BLaER1 treated with 17β-estradiol and CSF1 and Interleukin-3, amounts not matched to agents 10 nM and 100 nM (cell line): ENCODE data around the gene SERPINE2.

ENCODE experiments used
- H3K27ac ChIP-seq, 11 experiments: shearing (Covaris generic); formaldehyde crosslinking; 2 replicates each; pipeline ENCODE4 v1.8.1; 2022
- H3K27me3 ChIP-seq, 11 experiments: shearing (Covaris generic); formaldehyde crosslinking; 2 replicates each; pipeline ENCODE4 v1.8.1; 2022
- H3K36me3 ChIP-seq, 11 experiments: shearing (Covaris generic); formaldehyde crosslinking; 2 replicates each; pipeline ENCODE4 v1.8.1; 2022
- H3K4me1 ChIP-seq, 10 experiments: shearing (Covaris generic); formaldehyde crosslinking; 2 replicates each; pipeline ENCODE4 v1.8.1; 2022
- H3K4me2 ChIP-seq, 11 experiments: shearing (Covaris generic); formaldehyde crosslinking; 2 replicates each; pipeline ENCODE4 v1.8.1; 2022
- H3K4me3 ChIP-seq, 10 experiments: shearing (Covaris generic); formaldehyde crosslinking; 2 replicates each; pipeline ENCODE4 v1.8.1; 2022
- H3K9ac ChIP-seq, 11 experiments: shearing (Covaris generic); formaldehyde crosslinking; 2 replicates each; pipeline ENCODE4 v1.8.1; 2022
- H3K9me3 ChIP-seq, 11 experiments: shearing (Covaris generic); formaldehyde crosslinking; replicated peaks in 1 of 11; 2 replicates each; pipeline ENCODE4 v1.8.1; 2022
- H4K20me1 ChIP-seq, 11 experiments: shearing (Covaris generic); formaldehyde crosslinking; 2 replicates each; pipeline ENCODE4 v1.8.1; 2022
- Cebpa-rat ChIP-seq, 11 experiments: shearing (Covaris generic); IDR thresholded peaks; 2 replicates each; pipeline ENCODE4 v1.8.1; 2022

SERPINE2 gene

DNA sequence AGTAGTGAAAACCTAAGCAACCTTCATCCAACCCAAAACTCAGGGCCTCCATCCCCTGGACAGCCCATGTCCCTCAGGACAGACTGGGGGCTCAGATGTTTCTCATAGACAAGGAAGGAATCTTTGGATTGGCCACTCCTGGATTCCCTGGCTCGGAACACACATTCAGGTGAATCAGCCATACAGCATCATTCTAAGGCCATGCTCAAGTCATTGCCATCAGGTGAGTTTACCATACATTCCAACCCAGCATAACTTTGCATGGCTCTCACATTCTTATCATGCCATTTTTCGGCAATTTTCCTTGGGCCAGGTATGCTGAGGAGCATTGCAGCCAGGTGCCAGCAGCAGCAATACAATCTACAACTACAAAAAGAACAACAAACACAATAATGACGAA is 34.6 kb upstream of the SERPINE2 start:
- Histone ChIP-seq H3K36me3 (no peaks in the 10 kb centered on the region), H3K9ac (no peak overlapping the region), H3K9me3 (no peaks in the 10 kb centered on the region), H3K27ac (no peak overlapping the region), H3K27me3 (no peaks in the 10 kb centered on the region), H4K20me1 (no peaks in the 10 kb centered on the region), H3K4me2 (no peak overlapping the region), H3K4me1 (no peaks in the 10 kb centered on the region), H3K4me3 (no peak overlapping the region)
- TF ChIP-seq Cebpa-rat (IDR thresholded peaks at IDR 0.05) = no peak

DNA sequence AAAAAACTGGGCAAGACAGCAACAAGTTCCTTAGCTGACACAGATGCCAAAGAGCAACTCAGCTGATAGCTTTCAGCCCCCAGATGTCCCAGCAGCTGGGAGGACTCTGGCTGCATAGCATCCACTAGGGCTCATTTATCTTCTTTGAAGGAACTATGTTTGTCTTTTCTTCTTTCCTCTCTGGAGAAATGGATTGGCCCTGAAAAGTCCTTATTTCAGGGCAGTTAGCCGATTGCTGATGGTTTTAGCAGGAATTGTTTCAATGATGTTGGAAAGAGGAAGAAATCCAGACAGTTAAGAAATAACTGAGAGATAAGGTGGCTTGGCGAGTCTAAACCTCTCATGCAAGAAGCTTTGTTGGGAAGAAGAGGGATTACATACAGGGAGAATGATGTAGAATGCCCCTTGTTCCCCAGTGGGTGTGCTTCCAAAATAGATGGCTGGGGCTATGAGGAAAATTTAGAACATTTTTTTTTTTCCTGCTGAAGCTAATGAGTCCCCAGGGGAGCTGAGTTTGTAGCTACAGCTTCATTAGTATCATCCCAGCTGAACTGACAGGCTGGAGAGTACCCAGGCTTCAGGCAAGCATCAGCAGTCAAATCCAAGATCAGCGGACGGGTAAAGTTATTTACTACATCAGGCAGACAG is 33.6 kb upstream of the SERPINE2 start:
- Histone ChIP-seq H3K9ac (no peak overlapping the region), H3K27me3 (no peaks in the 10 kb centered on the region), H3K4me2 (no peak overlapping the region), H3K36me3 (no peaks in the 10 kb centered on the region), H3K9me3 (no peaks in the 10 kb centered on the region), H3K4me1 (no peaks in the 10 kb centered on the region), H4K20me1 (no peaks in the 10 kb centered on the region), H3K27ac (no peak overlapping the region), H3K4me3 (no peak overlapping the region)
- no peak for TF ChIP-seq Cebpa-rat (IDR thresholded peaks at IDR 0.05)

DNA sequence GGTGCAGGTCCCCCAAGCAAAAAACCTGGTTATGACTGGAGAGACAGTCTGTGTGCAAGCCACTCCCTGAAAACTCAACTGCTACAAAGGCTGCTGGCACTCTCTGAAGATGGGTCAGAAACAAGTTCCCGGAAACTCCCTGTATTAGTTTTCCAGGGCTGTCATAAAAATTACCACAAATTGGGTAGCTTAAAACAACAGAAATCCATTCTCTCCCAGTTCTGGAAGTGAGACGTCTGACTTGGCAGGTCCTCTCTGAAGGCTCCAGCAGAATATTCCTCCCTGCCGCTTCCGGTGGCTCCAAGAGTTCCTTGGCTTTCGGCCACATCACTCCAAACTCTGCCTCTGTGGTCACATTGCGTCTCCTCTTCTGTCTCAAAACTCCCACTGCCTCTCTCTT is 30.1 kb upstream of the SERPINE2 start:
- Histone ChIP-seq H3K36me3 (no peaks in the 10 kb centered on the region), H3K4me2 (no peak overlapping the region), H3K27ac (no peak overlapping the region), H4K20me1 (no peaks in the 10 kb centered on the region), H3K9me3 (no peaks in the 10 kb centered on the region), H3K27me3 (no peaks in the 10 kb centered on the region), H3K9ac (no peak overlapping the region), H3K4me1 (no peaks in the 10 kb centered on the region), H3K4me3 (no peak overlapping the region)
- no peak for TF ChIP-seq Cebpa-rat (IDR thresholded peaks at IDR 0.05)

DNA sequence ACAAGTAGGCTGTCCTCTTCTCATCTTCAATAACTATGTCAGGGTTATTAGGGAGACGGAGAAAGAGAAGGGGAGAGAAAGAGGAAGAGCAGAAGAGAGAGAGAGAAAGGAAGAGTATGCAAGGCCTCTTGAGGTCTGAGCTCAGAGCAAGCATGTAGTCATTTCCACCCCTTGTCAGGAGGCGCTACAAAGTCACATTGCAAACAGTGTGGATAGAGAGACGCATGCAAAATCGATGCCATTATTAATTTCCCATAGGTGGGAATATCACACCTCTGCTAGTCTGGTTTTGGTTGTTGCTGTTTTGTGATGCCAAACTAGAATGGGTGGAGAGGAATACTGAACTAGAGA is 24.2 kb upstream of the SERPINE2 start:
- Histone ChIP-seq H4K20me1 (no peaks in the 10 kb centered on the region), H3K4me2 (no peak overlapping the region), H3K9ac (no peak overlapping the region), H3K4me3 (no peak overlapping the region), H3K36me3 (no peaks in the 10 kb centered on the region), H3K27me3 (no peaks in the 10 kb centered on the region), H3K4me1 (peaks cover 0 to 11% (median 0%) of the 10 kb centered on the region in 10 experiments; a peak in 2 of 20 replicates), H3K27ac (no peak overlapping the region), H3K9me3 (no peaks in the 10 kb centered on the region)
- TF ChIP-seq Cebpa-rat (IDR thresholded peaks at IDR 0.05) = no peak

DNA sequence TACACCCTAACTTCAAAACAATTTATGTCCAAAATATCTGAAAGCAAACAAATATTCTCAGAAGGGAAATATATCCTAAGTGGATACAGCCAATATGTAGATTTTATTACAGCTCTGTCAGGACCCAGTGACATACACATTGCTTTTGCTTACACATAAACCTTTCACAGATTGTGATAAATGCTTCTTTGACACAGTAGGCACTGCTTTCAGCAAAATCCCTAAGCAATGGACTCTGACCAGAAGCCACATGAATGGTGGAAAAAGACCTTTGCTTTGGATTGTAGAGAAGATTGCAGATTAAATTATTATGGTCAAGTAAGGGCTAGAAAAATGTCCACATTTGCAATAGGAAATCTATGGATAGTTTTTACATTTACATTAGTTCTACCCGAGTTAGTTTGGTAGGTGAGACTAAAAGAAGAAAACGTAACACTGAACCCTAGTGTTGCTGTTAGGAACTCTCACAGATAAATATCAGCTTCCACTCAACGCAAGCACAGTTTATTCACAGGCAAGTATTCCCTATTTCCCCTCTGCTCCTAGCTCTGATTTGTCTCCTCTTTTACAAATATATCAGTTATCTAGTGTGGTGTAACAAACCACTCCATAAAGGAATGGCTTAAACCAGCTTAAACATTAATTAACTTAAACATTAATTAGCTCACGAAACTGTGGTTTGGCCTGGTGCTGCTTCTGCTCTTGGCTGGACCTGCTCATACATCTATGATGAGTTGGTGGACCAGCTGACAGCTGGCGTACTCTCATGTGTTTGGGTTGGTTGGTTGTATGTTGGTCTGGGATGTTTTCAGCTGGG is 23.6 kb upstream of the SERPINE2 start:
- no peaks in the 10 kb centered on the region for H3K36me3 ChIP-seq
- no peak overlapping the region for H3K4me3 ChIP-seq
- no peak overlapping the region for H3K4me2 ChIP-seq
- H3K27me3 ChIP-seq = no peaks in the 10 kb centered on the region
- no peaks in the 10 kb centered on the region for H4K20me1 ChIP-seq
- TF ChIP-seq Cebpa-rat (IDR thresholded peaks at IDR 0.05) = no peak
- peaks cover 0 to 11% (median 0%) of the 10 kb centered on the region in 10 experiments; a peak in 2 of 20 replicates for H3K4me1 ChIP-seq
- no peaks in the 10 kb centered on the region for H3K9me3 ChIP-seq
- H3K9ac ChIP-seq = no peak overlapping the region
- H3K27ac ChIP-seq = no peak overlapping the region

DNA sequence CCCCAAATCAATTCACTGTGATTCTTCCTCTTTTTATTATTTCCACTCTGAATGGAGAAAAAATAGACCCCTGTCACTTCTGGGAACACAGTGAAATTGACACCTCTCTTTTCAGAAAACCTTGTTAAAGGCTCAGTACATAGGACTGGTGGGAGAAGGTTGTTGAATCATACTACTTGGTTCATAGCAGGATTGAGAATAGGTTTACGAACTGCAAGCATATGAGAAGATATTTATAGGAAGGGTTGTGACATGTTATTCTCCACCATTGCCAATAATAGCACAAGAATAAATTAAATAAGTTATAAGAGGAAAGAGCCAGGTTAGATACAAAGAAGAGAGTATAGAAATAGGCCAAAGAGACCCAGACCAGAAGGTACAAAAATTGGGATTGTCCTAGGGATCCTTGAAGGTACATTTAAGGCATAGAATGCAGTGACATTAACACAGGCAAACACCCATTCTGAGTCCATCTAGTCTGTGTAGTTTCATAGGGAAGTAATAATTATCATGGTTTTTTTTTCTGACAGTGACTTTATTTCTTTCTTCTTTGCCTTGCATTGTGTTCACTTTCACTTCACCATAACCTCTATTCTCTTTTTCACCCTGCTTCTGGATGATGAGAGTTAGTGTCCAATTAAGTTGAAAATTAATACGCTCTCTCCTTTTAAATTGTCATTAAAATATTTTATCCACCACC is 21.8 kb upstream of the SERPINE2 start:
- no peaks in the 10 kb centered on the region for H4K20me1 ChIP-seq
- H3K4me3 ChIP-seq = no peak overlapping the region
- no peak overlapping the region for H3K27ac ChIP-seq
- peaks cover 0 to 13% (median 0%) of the 10 kb centered on the region in 11 experiments; a peak in 3 of 22 replicates for H3K9me3 ChIP-seq
- H3K9ac ChIP-seq = no peak overlapping the region
- peaks cover 0 to 11% (median 0%) of the 10 kb centered on the region in 10 experiments; a peak in 2 of 20 replicates for H3K4me1 ChIP-seq
- H3K4me2 ChIP-seq = no peak overlapping the region
- no peak for TF ChIP-seq Cebpa-rat (IDR thresholded peaks at IDR 0.05)
- no peaks in the 10 kb centered on the region for H3K36me3 ChIP-seq
- no peaks in the 10 kb centered on the region for H3K27me3 ChIP-seq

DNA sequence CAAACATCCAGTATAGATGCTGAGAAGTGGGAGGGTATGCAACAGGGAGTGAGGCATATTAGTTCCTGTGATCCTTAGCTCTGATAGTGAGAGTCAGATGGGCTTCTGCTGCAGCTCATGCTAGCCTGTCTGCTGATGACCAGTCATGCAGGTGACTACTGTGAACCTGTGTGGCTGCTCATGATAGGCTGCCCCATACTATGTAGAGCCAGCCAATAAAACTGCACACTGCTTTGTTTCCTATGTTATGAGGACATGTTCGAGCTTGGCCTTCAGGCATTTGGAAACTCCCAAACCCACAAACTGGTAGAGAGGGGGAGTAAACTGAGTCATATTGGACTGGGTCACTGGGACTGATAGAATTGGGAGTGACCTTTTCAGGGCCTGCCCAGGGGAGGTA is 20.1 kb upstream of the SERPINE2 start:
- Histone ChIP-seq H3K27ac (no peak overlapping the region), H3K9me3 (peaks cover 0 to 27% (median 0%) of the 10 kb centered on the region in 11 experiments; a peak in 5 of 22 replicates), H3K4me2 (no peak overlapping the region), H3K4me1 (peaks cover 0 to 11% (median 0%) of the 10 kb centered on the region in 10 experiments; a peak in 2 of 20 replicates), H3K27me3 (no peaks in the 10 kb centered on the region), H3K36me3 (no peaks in the 10 kb centered on the region), H4K20me1 (no peaks in the 10 kb centered on the region), H3K9ac (no peak overlapping the region), H3K4me3 (no peak overlapping the region)
- TF ChIP-seq Cebpa-rat (IDR thresholded peaks at IDR 0.05) = no peak

DNA sequence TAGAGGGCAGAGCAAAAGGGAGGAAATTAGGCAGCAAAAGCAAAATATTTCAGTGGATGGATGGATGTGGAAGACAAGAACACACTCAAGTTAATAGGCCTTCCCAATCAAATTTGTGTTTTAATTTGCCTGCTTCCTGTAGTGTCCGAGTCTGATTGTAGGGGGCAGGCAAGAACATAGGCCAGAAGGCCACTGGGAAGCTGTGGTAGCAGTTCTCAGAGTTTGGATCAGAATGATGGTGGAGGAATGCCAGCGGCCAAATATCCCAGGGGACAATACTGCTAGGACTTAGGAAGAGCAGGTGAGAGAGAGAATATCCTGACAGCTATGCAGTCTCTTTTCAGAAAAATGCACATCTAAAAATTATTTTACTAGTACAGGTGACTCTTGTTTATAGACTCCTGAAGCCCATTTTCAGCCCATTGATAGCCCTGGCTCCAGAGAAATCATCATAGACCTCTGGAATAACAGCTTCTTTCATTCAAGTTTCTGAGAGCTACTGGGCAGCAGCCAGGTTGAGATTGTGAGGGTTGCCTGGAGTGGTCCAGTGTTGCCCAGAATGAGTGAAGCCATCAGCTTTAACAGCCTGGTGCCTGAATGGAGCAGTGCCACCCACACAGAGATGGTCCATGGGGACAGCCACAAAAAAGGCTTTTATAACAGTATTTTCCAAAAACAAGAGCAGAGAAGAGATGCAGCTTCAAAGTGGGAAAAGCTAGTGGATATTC is 19.1 kb upstream of the SERPINE2 start:
- peaks cover 0 to 11% (median 0%) of the 10 kb centered on the region in 10 experiments; a peak in 2 of 20 replicates for H3K4me1 ChIP-seq
- no peaks in the 10 kb centered on the region for H3K36me3 ChIP-seq
- no peak for TF ChIP-seq Cebpa-rat (IDR thresholded peaks at IDR 0.05)
- no peak overlapping the region for H3K27ac ChIP-seq
- H3K4me3 ChIP-seq = no peak overlapping the region
- no peaks in the 10 kb centered on the region for H3K27me3 ChIP-seq
- H3K4me2 ChIP-seq = no peak overlapping the region
- peaks cover 0 to 27% (median 0%) of the 10 kb centered on the region in 11 experiments; a peak in 5 of 22 replicates for H3K9me3 ChIP-seq
- H3K9ac ChIP-seq = no peak overlapping the region
- H4K20me1 ChIP-seq = no peaks in the 10 kb centered on the region

DNA sequence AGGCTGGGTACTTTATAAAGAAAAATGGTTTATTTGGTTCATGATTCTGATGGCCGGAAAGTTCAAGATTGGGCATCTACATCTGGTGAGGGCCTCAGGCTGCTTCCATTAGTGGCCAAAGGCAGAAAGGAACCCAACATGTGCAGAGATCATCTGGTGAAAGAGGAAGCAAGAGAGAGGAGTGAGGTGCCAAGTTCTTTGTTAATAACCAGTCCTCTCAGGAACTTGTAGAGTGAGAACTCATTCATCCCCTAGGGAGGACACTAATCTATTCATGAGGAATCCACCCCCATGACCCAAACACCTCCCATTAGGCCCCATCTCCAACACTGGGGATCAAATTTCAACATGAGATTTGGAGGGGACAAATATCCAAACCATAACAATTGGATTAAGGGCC is 17.8 kb upstream of the SERPINE2 start:
- H3K36me3 ChIP-seq = no peaks in the 10 kb centered on the region
- peaks cover 0 to 27% (median 0%) of the 10 kb centered on the region in 11 experiments; a peak in 5 of 22 replicates for H3K9me3 ChIP-seq
- no peak for TF ChIP-seq Cebpa-rat (IDR thresholded peaks at IDR 0.05)
- H3K9ac ChIP-seq = no peak overlapping the region
- no peak overlapping the region for H3K27ac ChIP-seq
- H3K4me2 ChIP-seq = no peak overlapping the region
- no peak overlapping the region for H3K4me3 ChIP-seq
- H4K20me1 ChIP-seq = no peaks in the 10 kb centered on the region
- peaks cover 0 to 11% (median 0%) of the 10 kb centered on the region in 10 experiments; a peak in 2 of 20 replicates for H3K4me1 ChIP-seq
- H3K27me3 ChIP-seq = no peaks in the 10 kb centered on the region
